Spleen (tissue), 11 donors: ENCODE results near the gene SIAH2. TPM values are rescaled to one million over a fixed set of nuclear protein-coding genes. Genes with fewer than 3 reads are reported as not detected.

Experiments used
- DNase-seq: peaks from one replicate; pipeline ENCODE4 v3.0.0-alpha.2; 2020
- H3K27ac ChIP-seq, 8 donors: fragments of 200-600 bp; sonication (generic) in 7 of 8; 1 replicate in 4 of 8; 2 replicates in 4 of 8; pipeline versions ENCODE4 v1.5.0 to v1.8.0; 2016 to 2021; ENCODE audit warnings: inconsistent platforms in 4 of 8, mild to moderate bottlenecking in 4 of 8, moderate library complexity in 1 of 8
- H3K27me3 ChIP-seq, 7 donors: fragments of 200-600 bp; sonication (generic) in 6 of 7; replicated peaks in 1 of 7; 1 replicate in 4 of 7; 2 replicates in 3 of 7; pipeline versions ENCODE4 v1.5.0 to v1.8.0; 2016 to 2021; ENCODE audit warnings: inconsistent platforms in 3 of 7, mild to moderate bottlenecking in 1 of 7
- H3K36me3 ChIP-seq, 6 donors: fragments of 200-600 bp; sonication (generic) in 5 of 6; 1 replicate in 4 of 6; 2 replicates in 2 of 6; pipeline versions ENCODE4 v1.5.0 to v1.8.0; 2016 to 2021; ENCODE audit warnings: inconsistent platforms in 2 of 6
- H3K4me1 ChIP-seq, 6 donors: fragments of 200-600 bp; sonication (generic) in 5 of 6; 1 replicate in 3 of 6; 2 replicates in 3 of 6; pipeline versions ENCODE4 v1.5.0 to v1.8.0; 2016 to 2021; ENCODE audit warnings: inconsistent platforms in 3 of 6
- H3K4me3 ChIP-seq, 8 donors: fragments of 200-600 bp; sonication (generic) in 7 of 8; 1 replicate in 4 of 8; 2 replicates in 4 of 8; pipeline versions ENCODE4 v1.5.0 to v1.8.0; 2016 to 2021; ENCODE audit warnings: inconsistent platforms in 4 of 8, mild to moderate bottlenecking in 4 of 8, moderate library complexity in 2 of 8
- H3K9me3 ChIP-seq, 8 donors: fragments of 200-600 bp; sonication (generic) in 7 of 8; 1 replicate in 4 of 8; 2 replicates in 4 of 8; pipeline versions ENCODE4 v1.5.0 to v1.8.0; 2016 to 2021; ENCODE audit warnings: inconsistent platforms in 4 of 8
- CTCF ChIP-seq, 11 experiments: fragments of 200-600 bp in 7 of 11; fragments of 450-650 bp in 4 of 11; sonication (generic) in 4 of 11; IDR thresholded peaks in 8 of 11; conservative IDR thresholded peaks in 3 of 11; 1 replicate in 7 of 11; 2 replicates in 4 of 11; pipeline versions ENCODE4 v1.4.0 to v1.8.0; 2016 to 2021; ENCODE audit warnings: antibody characterized with exemption in 11 of 11, inconsistent platforms in 4 of 11, mild to moderate bottlenecking in 1 of 11
- POLR2A ChIP-seq, 3 donors: fragments of 450-650 bp; IDR thresholded peaks; one replicate each; pipeline ENCODE4 v1.5.1; 2017; ENCODE audit warnings: antibody characterized with exemption in 3 of 3, mild to moderate bottlenecking in 1 of 3
- POLR2AphosphoS5 ChIP-seq, 3 donors: sonication (generic); formaldehyde crosslinking; IDR thresholded peaks; one replicate each; pipeline ENCODE4 v1.5.1; 2017; ENCODE audit warnings: antibody characterized with exemption in 3 of 3
- WGBS, 5 donors: extraction: QIAGEN DNeasy Blood & Tissue Kit in 3 of 5; methylation state at CpG; one replicate each; pipeline versions ENCODE4 v1.1.5 to v1.1.7; 2013 to 2018; 5-methylcytosine and 5-hydroxymethylcytosine counted together
- intact Hi-C: fragments of 100-400 bp; cut with DNase I; formaldehyde crosslinking; loops from one replicate; pipeline ENCODE4 v1.15.0; 2023; ENCODE audit warnings: low total_unique reads
- polyA plus RNA-seq, 3 donors: library from polyadenylated mRNA; stranded (reverse); fragments of 200-250 nt; gene quantifications; one replicate each; pipeline ENCODE4 v1.2.1, GENCODE V29; 2013
- total RNA-seq, 7 donors: library from RNA; depleted of rRNA in 3 of 7; stranded (reverse); fragments of >200 nt in 3 of 7; fragmentation: NEBNext Ultra II Directional in 4 of 7; extraction: Animal tissue kit (Norgen Biotek cat#: 25700) in 4 of 7; gene quantifications; one replicate each; pipeline versions ENCODE4 v1.1.0 to v1.2.1, GENCODE V29; 2016 to 2021
- donor health status: healthy with polysubstance abuse.
- donor health status: DM: no; HTN: no; CAD: no; lungs with moderate emphysema.
- donor health status: DM: no; HTN: no; CAD: no.
- donor health status: Bipolar disorder and iron deficiency.
- donor health status: healthy.
- donor health status: DM: no; HTN: no; CAD: no.
- donor health status: DM: yes; HTN: yes; CAD: no.

Gene SIAH2
- total and polyA plus RNA-seq, 10 donors = 13.6 to 71.3 (median 27.4) TPM

GRCh38 chr3:150734795-150735119 lies 28.2 kb downstream of the SIAH2 start:
- intact Hi-C loops = no loop called here
- H3K36me3 ChIP-seq = no peaks in the 10 kb centered on the region
- H3K4me1 ChIP-seq = peaks cover 7 to 53% (median 33%) of the 10 kb centered on the region in 6 donors
- H3K27me3 ChIP-seq = no peaks in the 10 kb centered on the region
- H3K9me3 ChIP-seq = no peaks in the 10 kb centered on the region
- no peak overlapping the region for H3K4me3 ChIP-seq
- no peak for DNase-seq
- 80 to 95% (median 88%) methylated on average over 1 of the region's 1 CpG for WGBS, 5 donors
- TF ChIP-seq POLR2AphosphoS5 (IDR thresholded peaks at IDR 0.05) (no peak), CTCF (IDR thresholded peaks at IDR 0.05 in 8 of 11, conservative IDR thresholded peaks at IDR 0.05 in 3 of 11) (no peak), POLR2A (IDR thresholded peaks at IDR 0.05) (no peak)
- no peak overlapping the region for H3K27ac ChIP-seq

- TF ChIP-seq CTCF (IDR thresholded peaks at IDR 0.05 in 8 of 11, conservative IDR thresholded peaks at IDR 0.05 in 3 of 11) = no peak
- TF ChIP-seq POLR2A (IDR thresholded peaks at IDR 0.05) = no peak
- TF ChIP-seq POLR2AphosphoS5 (IDR thresholded peaks at IDR 0.05) = no peak
- 77 to 91% (median 88%) methylated on average over 8 to 9 of the region's 9 CpGs for WGBS, 5 donors
- H3K27me3 ChIP-seq = no peaks in the 10 kb centered on the region
- peak overlapping the region in 3 of 8 donors; percentile 24 to 44 (median 29) for H3K27ac ChIP-seq
- no peak overlapping the region for H3K4me3 ChIP-seq
- DNase-seq = no peak
- H3K4me1 ChIP-seq = peaks cover 4 to 47% (median 27%) of the 10 kb centered on the region in 6 donors
- no peaks in the 10 kb centered on the region for H3K36me3 ChIP-seq
- H3K9me3 ChIP-seq = no peaks in the 10 kb centered on the region
- intact Hi-C loops = no loop called here
These were observed 28.8 kb downstream of the SIAH2 start for GRCh38 chr3:150733936-150734794.

- DNase-seq = no peak
- peak overlapping the region in 4 of 8 donors; percentile 24 to 44 (median 34) for H3K27ac ChIP-seq
- intact Hi-C loops = no loop called here
- H3K4me1 ChIP-seq = peaks cover 4 to 40% (median 20%) of the 10 kb centered on the region in 6 donors
- no peak for TF ChIP-seq POLR2AphosphoS5 (IDR thresholded peaks at IDR 0.05)
- no peak for TF ChIP-seq CTCF (IDR thresholded peaks at IDR 0.05 in 8 of 11, conservative IDR thresholded peaks at IDR 0.05 in 3 of 11)
- TF ChIP-seq POLR2A (IDR thresholded peaks at IDR 0.05) = no peak
- H3K4me3 ChIP-seq = no peak overlapping the region
- 68 to 80% (median 78%) methylated on average over 8 of the region's 8 CpGs for WGBS, 5 donors
- no peaks in the 10 kb centered on the region for H3K27me3 ChIP-seq
- no peaks in the 10 kb centered on the region for H3K36me3 ChIP-seq
- H3K9me3 ChIP-seq = no peaks in the 10 kb centered on the region
These were observed 29.5 kb downstream of the SIAH2 start for GRCh38 chr3:150733373-150733935.

- 90 to 97% (median 95%) methylated on average over 9 of the region's 9 CpGs for WGBS, 5 donors
- Histone ChIP-seq H3K36me3 (no peaks in the 10 kb centered on the region), H3K4me3 (no peak overlapping the region), H3K9me3 (no peaks in the 10 kb centered on the region), H3K27me3 (no peaks in the 10 kb centered on the region), H3K4me1 (peaks cover 0 to 17% (median 2%) of the 10 kb centered on the region in 6 donors), H3K27ac (no peak overlapping the region)
- intact Hi-C loops = loop anchor here (10.0 kb wide), 1 partner anchor 415 kb away; no protein-coding TSS in a partner anchor
- no peak for TF ChIP-seq CTCF (IDR thresholded peaks at IDR 0.05 in 8 of 11, conservative IDR thresholded peaks at IDR 0.05 in 3 of 11)
- no peak for TF ChIP-seq POLR2A (IDR thresholded peaks at IDR 0.05)
- no peak for TF ChIP-seq POLR2AphosphoS5 (IDR thresholded peaks at IDR 0.05)
- DNase-seq = no peak
These were observed 33.1 kb downstream of the SIAH2 start for GRCh38 chr3:150729682-150730360.
